ENCODE results near the gene PSD2.

PSD2 gene

GRCh38 chr5:139760066-139761056 lies 35.2 kb upstream of the PSD2 start:
- no peaks in the 10 kb centered on the region for H3K9me3 ChIP-seq (ENCODE audit: control insufficient read depth, low read length)
- no peak overlapping the region for H3K4me2 ChIP-seq (ENCODE audit: low read length)
- H3K9ac ChIP-seq = no peak overlapping the region
- H3K4me3 ChIP-seq (ENCODE audit: low read depth, low read length) = no peak overlapping the region
- no peak overlapping the region for H2AFZ ChIP-seq
- H3K79me2 ChIP-seq = no peaks in the 10 kb centered on the region
- no peak overlapping the region for H3K27ac ChIP-seq
- no peak for TF ChIP-seq CTCF (IDR thresholded peaks at IDR 0.05)
- H3K36me3 ChIP-seq (ENCODE audit: control insufficient read depth, insufficient read depth, low read length) = no peaks in the 10 kb centered on the region
- peaks cover 3% of the 10 kb centered on the region for H3K4me1 ChIP-seq
- peaks cover 3% of the 10 kb centered on the region for H3K27me3 ChIP-seq (ENCODE audit: control insufficient read depth, insufficient read depth, low read length)

GRCh38 chr5:139761057-139761450 lies 34.6 kb upstream of the PSD2 start:
- H2AFZ ChIP-seq = no peak overlapping the region
- no peak overlapping the region for H3K4me3 ChIP-seq (ENCODE audit: low read depth, low read length)
- H3K36me3 ChIP-seq (ENCODE audit: control insufficient read depth, insufficient read depth, low read length) = no peaks in the 10 kb centered on the region
- H3K4me2 ChIP-seq (ENCODE audit: low read length) = no peak overlapping the region
- H3K27ac ChIP-seq = no peak overlapping the region
- H3K9ac ChIP-seq = no peak overlapping the region
- no peaks in the 10 kb centered on the region for H3K4me1 ChIP-seq
- peaks cover 3% of the 10 kb centered on the region for H3K27me3 ChIP-seq (ENCODE audit: control insufficient read depth, insufficient read depth, low read length)
- H3K79me2 ChIP-seq = no peaks in the 10 kb centered on the region
- no peaks in the 10 kb centered on the region for H3K9me3 ChIP-seq (ENCODE audit: control insufficient read depth, low read length)
- no peak for TF ChIP-seq CTCF (IDR thresholded peaks at IDR 0.05)

- H2AFZ ChIP-seq = no peak overlapping the region
- no peaks in the 10 kb centered on the region for H3K36me3 ChIP-seq (ENCODE audit: control insufficient read depth, insufficient read depth, low read length)
- no peaks in the 10 kb centered on the region for H3K79me2 ChIP-seq
- no peaks in the 10 kb centered on the region for H3K9me3 ChIP-seq (ENCODE audit: control insufficient read depth, low read length)
- no peak for TF ChIP-seq CTCF (IDR thresholded peaks at IDR 0.05)
- H3K4me2 ChIP-seq (ENCODE audit: low read length) = no peak overlapping the region
- peaks cover 3% of the 10 kb centered on the region for H3K27me3 ChIP-seq (ENCODE audit: control insufficient read depth, insufficient read depth, low read length)
- no peak overlapping the region for H3K9ac ChIP-seq
- H3K4me1 ChIP-seq = no peaks in the 10 kb centered on the region
- no peak overlapping the region for H3K4me3 ChIP-seq (ENCODE audit: low read depth, low read length)
- no peak overlapping the region for H3K27ac ChIP-seq
Observed at GRCh38 chr5:139761501-139761900, 34.1 kb upstream of the PSD2 start.

GRCh38 chr5:139762615-139763170 lies 32.9 kb upstream of the PSD2 start:
- H3K36me3 ChIP-seq (ENCODE audit: control insufficient read depth, insufficient read depth, low read length) = no peaks in the 10 kb centered on the region
- H3K4me1 ChIP-seq = no peaks in the 10 kb centered on the region
- H2AFZ ChIP-seq = no peak overlapping the region
- H3K4me3 ChIP-seq (ENCODE audit: low read depth, low read length) = no peak overlapping the region
- H3K27ac ChIP-seq = no peak overlapping the region
- no peak overlapping the region for H3K9ac ChIP-seq
- no peak for TF ChIP-seq CTCF (IDR thresholded peaks at IDR 0.05)
- H3K4me2 ChIP-seq (ENCODE audit: low read length) = no peak overlapping the region
- H3K9me3 ChIP-seq (ENCODE audit: control insufficient read depth, low read length) = no peaks in the 10 kb centered on the region
- H3K79me2 ChIP-seq = no peaks in the 10 kb centered on the region
- H3K27me3 ChIP-seq (ENCODE audit: control insufficient read depth, insufficient read depth, low read length) = peaks cover 3% of the 10 kb centered on the region

All from parathyroid adenoma (tissue), 2 donors.